T-helper 22 cell (primary cell): ENCODE data around the gene ADAMTSL5.
"Not testable (repeated sequence)": the region's sequence is repeated elsewhere in the genome, so short reads cannot be mapped to it uniquely, and the experiment has no call there.

Source experiments
- DNase-seq: peaks from one replicate; pipeline ENCODE4 v3.0.0-alpha.2; 2020; ENCODE audit warnings: low read depth

Gene ADAMTSL5

GRCh38 chr19:1478934-1479707 lies 33.7 kb downstream of the ADAMTSL5 start, which contains the start of gene C19orf25:
C19orf25 (minus strand) TSS chr19:1479215; CDS start chr19:1478903, 312 bp downstream.
- peak; percentile 80 for DNase-seq

GRCh38 chr19:1477056-1477455 lies 35.8 kb downstream of the ADAMTSL5 start:
- not testable (repeated sequence) for DNase-seq

- no peak for DNase-seq
Measured at GRCh38 chr19:1475751-1476437, 36.9 kb downstream of the ADAMTSL5 start.

GRCh38 chr19:1474765-1475351 lies 38.0 kb downstream of the ADAMTSL5 start:
- no peak for DNase-seq

- no peak for DNase-seq
Measured at GRCh38 chr19:1474011-1474764, 38.6 kb downstream of the ADAMTSL5 start.

- no peak for DNase-seq
Measured at GRCh38 chr19:1473085-1473851, 39.6 kb downstream of the ADAMTSL5 start.

- no peak for DNase-seq
Measured at GRCh38 chr19:1472231-1473084, 40.4 kb downstream of the ADAMTSL5 start.

- DNase-seq: no peak
Measured at GRCh38 chr19:1471515-1472160, 41.2 kb downstream of the ADAMTSL5 start.

- no peak for DNase-seq
Measured at GRCh38 chr19:1471010-1471514, 41.8 kb downstream of the ADAMTSL5 start.

GRCh38 chr19:1470305-1471009 lies 42.4 kb downstream of the ADAMTSL5 start:
- peak; percentile 52 for DNase-seq

GRCh38 chr19:1470055-1470304 lies 42.8 kb downstream of the ADAMTSL5 start:
- DNase-seq: no peak

- no peak for DNase-seq
Measured at GRCh38 chr19:1469255-1470054, 43.4 kb downstream of the ADAMTSL5 start.

GRCh38 chr19:1468821-1469254 lies 44.0 kb downstream of the ADAMTSL5 start:
- DNase-seq: no peak

- DNase-seq: no peak
Measured at GRCh38 chr19:1468274-1468820, 44.5 kb downstream of the ADAMTSL5 start.

GRCh38 chr19:1467490-1468273 lies 45.1 kb downstream of the ADAMTSL5 start:
- DNase-seq: no peak

GRCh38 chr19:1467215-1467489 lies 45.7 kb downstream of the ADAMTSL5 start:
- no peak for DNase-seq

- DNase-seq: no peak
Measured at GRCh38 chr19:1466461-1467214, 46.2 kb downstream of the ADAMTSL5 start.
